ENCODE data around the gene ZNF488.

ZNF488 gene

GRCh38 chr10:47349941-47350371 is 34.1 kb downstream of the ZNF488 start:
- no peaks in the 10 kb centered on the region for H3K36me3 ChIP-seq (ENCODE audit: control insufficient read depth in 1 of 2, insufficient read depth in 2 of 2, low read length in 2 of 2)
- no peak overlapping the region for H3K27ac ChIP-seq (ENCODE audit: low read length)
- no peak overlapping the region for H3K4me3 ChIP-seq (ENCODE audit: low read depth in 1 of 2, low read length in 2 of 2)
- H3K27me3 ChIP-seq (ENCODE audit: low read depth, low read length): no peaks in the 10 kb centered on the region
- H3K9me3 ChIP-seq (ENCODE audit: control insufficient read depth in 1 of 2, low read length in 2 of 2): no peaks in the 10 kb centered on the region
- H3K4me1 ChIP-seq (ENCODE audit: control insufficient read depth in 1 of 2, insufficient read depth in 2 of 2, low read length in 2 of 2): no peaks in the 10 kb centered on the region

GRCh38 chr10:47349516-47349915 is 34.6 kb downstream of the ZNF488 start:
- Histone ChIP-seq H3K27me3 (ENCODE audit: low read depth, low read length) (no peaks in the 10 kb centered on the region), H3K4me1 (ENCODE audit: control insufficient read depth in 1 of 2, insufficient read depth in 2 of 2, low read length in 2 of 2) (no peaks in the 10 kb centered on the region), H3K4me3 (ENCODE audit: low read depth in 1 of 2, low read length in 2 of 2) (no peak overlapping the region), H3K9me3 (ENCODE audit: control insufficient read depth in 1 of 2, low read length in 2 of 2) (no peaks in the 10 kb centered on the region), H3K27ac (ENCODE audit: low read length) (no peak overlapping the region), H3K36me3 (ENCODE audit: control insufficient read depth in 1 of 2, insufficient read depth in 2 of 2, low read length in 2 of 2) (no peaks in the 10 kb centered on the region)

GRCh38 chr10:47348661-47349470 is 35.2 kb downstream of the ZNF488 start:
- no peak overlapping the region for H3K4me3 ChIP-seq (ENCODE audit: low read depth in 1 of 2, low read length in 2 of 2)
- H3K27ac ChIP-seq (ENCODE audit: low read length): no peak overlapping the region
- no peaks in the 10 kb centered on the region for H3K27me3 ChIP-seq (ENCODE audit: low read depth, low read length)
- no peaks in the 10 kb centered on the region for H3K9me3 ChIP-seq (ENCODE audit: control insufficient read depth in 1 of 2, low read length in 2 of 2)
- no peaks in the 10 kb centered on the region for H3K4me1 ChIP-seq (ENCODE audit: control insufficient read depth in 1 of 2, insufficient read depth in 2 of 2, low read length in 2 of 2)
- no peaks in the 10 kb centered on the region for H3K36me3 ChIP-seq (ENCODE audit: control insufficient read depth in 1 of 2, insufficient read depth in 2 of 2, low read length in 2 of 2)

GRCh38 chr10:47348138-47348651 is 35.9 kb downstream of the ZNF488 start, which contains the start of gene RBP3:
Gene RBP3, plus strand, starts transcription at chr10:47348363. Its CDS starts 122 bp downstream, at chr10:47348485.
- Histone ChIP-seq H3K9me3 (ENCODE audit: control insufficient read depth in 1 of 2, low read length in 2 of 2) (no peaks in the 10 kb centered on the region), H3K4me1 (ENCODE audit: control insufficient read depth in 1 of 2, insufficient read depth in 2 of 2, low read length in 2 of 2) (no peaks in the 10 kb centered on the region), H3K4me3 (ENCODE audit: low read depth in 1 of 2, low read length in 2 of 2) (no peak within 1 kb of the TSS), H3K27ac (ENCODE audit: low read length) (no peak within 1 kb of the TSS), H3K36me3 (ENCODE audit: control insufficient read depth in 1 of 2, insufficient read depth in 2 of 2, low read length in 2 of 2) (no peaks in the 10 kb centered on the region), H3K27me3 (ENCODE audit: low read depth, low read length) (no peaks in the 10 kb centered on the region)

- no peaks in the 10 kb centered on the region for H3K9me3 ChIP-seq (ENCODE audit: control insufficient read depth in 1 of 2, low read length in 2 of 2)
- H3K4me3 ChIP-seq (ENCODE audit: low read depth in 1 of 2, low read length in 2 of 2): no peak overlapping the region
- no peak overlapping the region for H3K27ac ChIP-seq (ENCODE audit: low read length)
- H3K36me3 ChIP-seq (ENCODE audit: control insufficient read depth in 1 of 2, insufficient read depth in 2 of 2, low read length in 2 of 2): no peaks in the 10 kb centered on the region
- no peaks in the 10 kb centered on the region for H3K4me1 ChIP-seq (ENCODE audit: control insufficient read depth in 1 of 2, insufficient read depth in 2 of 2, low read length in 2 of 2)
- H3K27me3 ChIP-seq (ENCODE audit: low read depth, low read length): no peaks in the 10 kb centered on the region
Measured at GRCh38 chr10:47347303-47347675, 36.8 kb downstream of the ZNF488 start.

GRCh38 chr10:47346581-47347302 is 37.4 kb downstream of the ZNF488 start:
- no peaks in the 10 kb centered on the region for H3K4me1 ChIP-seq (ENCODE audit: control insufficient read depth in 1 of 2, insufficient read depth in 2 of 2, low read length in 2 of 2)
- H3K4me3 ChIP-seq (ENCODE audit: low read depth in 1 of 2, low read length in 2 of 2): no peak overlapping the region
- no peaks in the 10 kb centered on the region for H3K36me3 ChIP-seq (ENCODE audit: control insufficient read depth in 1 of 2, insufficient read depth in 2 of 2, low read length in 2 of 2)
- no peaks in the 10 kb centered on the region for H3K9me3 ChIP-seq (ENCODE audit: control insufficient read depth in 1 of 2, low read length in 2 of 2)
- no peak overlapping the region for H3K27ac ChIP-seq (ENCODE audit: low read length)
- no peaks in the 10 kb centered on the region for H3K27me3 ChIP-seq (ENCODE audit: low read depth, low read length)

GRCh38 chr10:47344996-47345870 is 38.9 kb downstream of the ZNF488 start:
- Histone ChIP-seq H3K9me3 (ENCODE audit: control insufficient read depth in 1 of 2, low read length in 2 of 2) (no peaks in the 10 kb centered on the region), H3K27ac (ENCODE audit: low read length) (no peak overlapping the region), H3K4me3 (ENCODE audit: low read depth in 1 of 2, low read length in 2 of 2) (no peak overlapping the region), H3K36me3 (ENCODE audit: control insufficient read depth in 1 of 2, insufficient read depth in 2 of 2, low read length in 2 of 2) (no peaks in the 10 kb centered on the region), H3K4me1 (ENCODE audit: control insufficient read depth in 1 of 2, insufficient read depth in 2 of 2, low read length in 2 of 2) (no peaks in the 10 kb centered on the region), H3K27me3 (ENCODE audit: low read depth, low read length) (no peaks in the 10 kb centered on the region)

- Histone ChIP-seq H3K9me3 (ENCODE audit: control insufficient read depth in 1 of 2, low read length in 2 of 2) (no peaks in the 10 kb centered on the region), H3K27me3 (ENCODE audit: low read depth, low read length) (no peaks in the 10 kb centered on the region), H3K4me3 (ENCODE audit: low read depth in 1 of 2, low read length in 2 of 2) (no peak overlapping the region), H3K27ac (ENCODE audit: low read length) (no peak overlapping the region), H3K4me1 (ENCODE audit: control insufficient read depth in 1 of 2, insufficient read depth in 2 of 2, low read length in 2 of 2) (no peaks in the 10 kb centered on the region), H3K36me3 (ENCODE audit: control insufficient read depth in 1 of 2, insufficient read depth in 2 of 2, low read length in 2 of 2) (no peaks in the 10 kb centered on the region)
Measured at GRCh38 chr10:47340608-47341170, 43.4 kb downstream of the ZNF488 start.

GRCh38 chr10:47339759-47340607 is 44.1 kb downstream of the ZNF488 start:
- Histone ChIP-seq H3K4me1 (ENCODE audit: control insufficient read depth in 1 of 2, insufficient read depth in 2 of 2, low read length in 2 of 2) (no peaks in the 10 kb centered on the region), H3K9me3 (ENCODE audit: control insufficient read depth in 1 of 2, low read length in 2 of 2) (no peaks in the 10 kb centered on the region), H3K27me3 (ENCODE audit: low read depth, low read length) (no peaks in the 10 kb centered on the region), H3K4me3 (ENCODE audit: low read depth in 1 of 2, low read length in 2 of 2) (no peak overlapping the region), H3K27ac (ENCODE audit: low read length) (no peak overlapping the region), H3K36me3 (ENCODE audit: control insufficient read depth in 1 of 2, insufficient read depth in 2 of 2, low read length in 2 of 2) (no peaks in the 10 kb centered on the region)

GRCh38 chr10:47339186-47339735 is 44.8 kb downstream of the ZNF488 start:
- H3K4me3 ChIP-seq (ENCODE audit: low read depth in 1 of 2, low read length in 2 of 2): no peak overlapping the region
- no peaks in the 10 kb centered on the region for H3K9me3 ChIP-seq (ENCODE audit: control insufficient read depth in 1 of 2, low read length in 2 of 2)
- no peak overlapping the region for H3K27ac ChIP-seq (ENCODE audit: low read length)
- H3K36me3 ChIP-seq (ENCODE audit: control insufficient read depth in 1 of 2, insufficient read depth in 2 of 2, low read length in 2 of 2): no peaks in the 10 kb centered on the region
- H3K4me1 ChIP-seq (ENCODE audit: control insufficient read depth in 1 of 2, insufficient read depth in 2 of 2, low read length in 2 of 2): no peaks in the 10 kb centered on the region
- H3K27me3 ChIP-seq (ENCODE audit: low read depth, low read length): no peaks in the 10 kb centered on the region

All from muscle layer of duodenum (tissue), 2 donors.